Activated T-cell treated with anti-CD3 and anti-CD28 coated beads, Interleukin-2, amount 50 U/mL, for 1 hour (primary cell): ENCODE measurements around the gene NLGN4X.

Source experiments
- DNase-seq: peaks from one replicate; pipeline ENCODE4 v3.0.0-alpha.2; 2020

The NLGN4X gene

GRCh38 chrX:5842601-5843000, 386.1 kb downstream of the NLGN4X start:
- no peak for DNase-seq
